Measurements from ENCODE around the gene CPED1.

DNA sequence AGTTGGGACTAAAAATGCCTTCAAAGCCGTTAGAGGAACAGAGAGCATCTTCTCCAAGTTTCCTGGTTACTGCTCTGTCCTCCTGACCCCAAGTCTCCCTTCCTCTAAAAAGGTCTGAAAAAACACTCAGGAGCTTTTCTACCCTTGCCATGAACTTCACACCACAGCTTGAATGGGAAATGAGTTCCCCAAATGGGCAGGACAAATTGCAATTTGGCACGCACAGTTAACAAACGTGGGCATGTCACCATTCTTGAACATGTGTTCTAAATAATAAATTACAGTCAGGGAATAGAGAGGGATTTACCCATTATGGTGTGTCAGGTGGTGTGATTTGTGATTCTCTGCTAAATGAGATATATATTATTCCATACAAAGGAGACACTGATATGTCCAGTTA is 249.1 kb downstream of the CPED1 start:
- TF ChIP-seq, protein P1, sequence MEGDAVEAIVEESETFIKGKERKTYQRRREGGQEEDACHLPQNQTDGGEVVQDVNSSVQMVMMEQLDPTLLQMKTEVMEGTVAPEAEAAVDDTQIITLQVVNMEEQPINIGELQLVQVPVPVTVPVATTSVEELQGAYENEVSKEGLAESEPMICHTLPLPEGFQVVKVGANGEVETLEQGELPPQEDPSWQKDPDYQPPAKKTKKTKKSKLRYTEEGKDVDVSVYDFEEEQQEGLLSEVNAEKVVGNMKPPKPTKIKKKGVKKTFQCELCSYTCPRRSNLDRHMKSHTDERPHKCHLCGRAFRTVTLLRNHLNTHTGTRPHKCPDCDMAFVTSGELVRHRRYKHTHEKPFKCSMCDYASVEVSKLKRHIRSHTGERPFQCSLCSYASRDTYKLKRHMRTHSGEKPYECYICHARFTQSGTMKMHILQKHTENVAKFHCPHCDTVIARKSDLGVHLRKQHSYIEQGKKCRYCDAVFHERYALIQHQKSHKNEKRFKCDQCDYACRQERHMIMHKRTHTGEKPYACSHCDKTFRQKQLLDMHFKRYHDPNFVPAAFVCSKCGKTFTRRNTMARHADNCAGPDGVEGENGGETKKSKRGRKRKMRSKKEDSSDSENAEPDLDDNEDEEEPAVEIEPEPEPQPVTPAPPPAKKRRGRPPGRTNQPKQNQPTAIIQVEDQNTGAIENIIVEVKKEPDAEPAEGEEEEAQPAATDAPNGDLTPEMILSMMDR (IDR thresholded peaks at IDR 0.05): no peak
- TF ChIP-seq POLR2A (IDR thresholded peaks at IDR 0.05): no peak
